Activated B cell treated with CpG ODN at 0.5 μM for 24 hours (primary cell): ENCODE measurements around the gene ITPKB. TPM values are rescaled to one million over a fixed set of nuclear protein-coding genes. Genes with fewer than 3 reads are reported as not detected.
"Not testable (repeated sequence)": the region's sequence is repeated elsewhere in the genome, so short reads cannot be mapped to it uniquely, and the experiment has no call there.

ENCODE experiments used
- ATAC-seq: fragments of 200-7000 bp; cut with Tn5 transposase; one replicate; pipeline ENCODE4 v1.10.0; 2021; ENCODE audit warnings: low read depth, mild to moderate bottlenecking, moderate library complexity
- CTCF ChIA-PET: fragments of 350-600 bp; sonication (Branson Sonifier 250); formaldehyde crosslinking; loops from one replicate; lab custom pipeline; 2021; ENCODE audit warnings: antibody characterized with exemption; lab: Charles Lee
- POLR2A ChIA-PET: fragments of 350-600 bp; sonication (Branson Sonifier 250); formaldehyde crosslinking; loops from one replicate; lab custom pipeline; 2021; ENCODE audit warnings: antibody characterized with exemption; lab: Charles Lee
- DNase-seq: peaks from one replicate; pipeline ENCODE4 v3.0.0; 2022
- H3K27ac Mint-ChIP-seq: one replicate; pipeline ENCODE4 v1.8.0; 2020; ENCODE audit warnings: mixed read lengths
- H3K27me3 Mint-ChIP-seq: one replicate; pipeline ENCODE4 v1.8.0; 2021; ENCODE audit warnings: mixed read lengths
- H3K36me3 Mint-ChIP-seq: one replicate; pipeline ENCODE4 v1.8.0; 2021; ENCODE audit warnings: low read depth, mixed read lengths
- H3K4me1 Mint-ChIP-seq: one replicate; pipeline ENCODE4 v1.8.0; 2021; ENCODE audit warnings: mixed read lengths
- H3K4me3 Mint-ChIP-seq: one replicate; pipeline ENCODE4 v1.8.0; 2020; ENCODE audit warnings: mild to moderate bottlenecking, mixed read lengths
- H3K9me3 Mint-ChIP-seq: one replicate; pipeline ENCODE4 v1.8.0; 2020; ENCODE audit warnings: mixed read lengths
- intact Hi-C: fragments of 100-400 bp; cut with micrococcal nuclease; formaldehyde crosslinking; loops from one replicate; pipeline ENCODE4 v1.15.1; 2024
- total RNA-seq: library from RNA; stranded (reverse); gene quantifications from 2 replicates; pipeline ENCODE4 v1.2.3, GENCODE V29; 2022
- TF ChIP-seq, protein P1 (sequence below): fragments of 200-600 bp; IDR thresholded peaks from one replicate; pipeline ENCODE4 v1.8.0; 2022; ENCODE audit warnings: antibody characterized with exemption, mild to moderate bottlenecking

The ITPKB gene
- total RNA-seq, 1 donor from 2014 or later = 97.3 TPM

DNA sequence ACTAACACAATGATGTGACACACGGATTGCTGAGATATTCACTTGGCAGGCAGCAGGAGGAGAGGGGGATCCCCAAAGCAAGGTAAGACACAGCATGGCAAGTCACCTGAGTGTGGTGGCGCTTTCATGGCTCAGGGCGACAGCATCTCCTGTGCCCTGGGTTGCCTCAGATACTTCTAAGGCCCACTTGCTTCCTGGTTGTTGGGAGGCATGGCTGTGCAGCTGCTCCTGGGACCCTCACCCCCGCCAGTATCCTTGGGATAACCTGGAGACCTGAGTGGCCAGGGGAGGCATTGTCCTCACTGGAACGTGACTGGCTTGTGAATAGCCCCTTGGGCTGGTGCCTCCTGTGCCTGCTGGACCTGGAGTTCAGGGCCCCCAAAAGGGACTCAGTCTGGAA lies 120.7 kb downstream of the ITPKB start:
- intact Hi-C loops = no loop called here
- Mint-ChIP-seq H3K36me3 (no peaks in the 10 kb centered on the region), H3K27ac (no peak overlapping the region), H3K27me3 (no peaks in the 10 kb centered on the region), H3K4me1 (no peaks in the 10 kb centered on the region), H3K9me3 (no peaks in the 10 kb centered on the region), H3K4me3 (no peak overlapping the region)
- ChIA-PET CTCF (no interaction called here), POLR2A (no interaction called here)
- DNase-seq (no peak), ATAC-seq (no peak)
- TF ChIP-seq, protein P1, sequence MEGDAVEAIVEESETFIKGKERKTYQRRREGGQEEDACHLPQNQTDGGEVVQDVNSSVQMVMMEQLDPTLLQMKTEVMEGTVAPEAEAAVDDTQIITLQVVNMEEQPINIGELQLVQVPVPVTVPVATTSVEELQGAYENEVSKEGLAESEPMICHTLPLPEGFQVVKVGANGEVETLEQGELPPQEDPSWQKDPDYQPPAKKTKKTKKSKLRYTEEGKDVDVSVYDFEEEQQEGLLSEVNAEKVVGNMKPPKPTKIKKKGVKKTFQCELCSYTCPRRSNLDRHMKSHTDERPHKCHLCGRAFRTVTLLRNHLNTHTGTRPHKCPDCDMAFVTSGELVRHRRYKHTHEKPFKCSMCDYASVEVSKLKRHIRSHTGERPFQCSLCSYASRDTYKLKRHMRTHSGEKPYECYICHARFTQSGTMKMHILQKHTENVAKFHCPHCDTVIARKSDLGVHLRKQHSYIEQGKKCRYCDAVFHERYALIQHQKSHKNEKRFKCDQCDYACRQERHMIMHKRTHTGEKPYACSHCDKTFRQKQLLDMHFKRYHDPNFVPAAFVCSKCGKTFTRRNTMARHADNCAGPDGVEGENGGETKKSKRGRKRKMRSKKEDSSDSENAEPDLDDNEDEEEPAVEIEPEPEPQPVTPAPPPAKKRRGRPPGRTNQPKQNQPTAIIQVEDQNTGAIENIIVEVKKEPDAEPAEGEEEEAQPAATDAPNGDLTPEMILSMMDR = no peak

DNA sequence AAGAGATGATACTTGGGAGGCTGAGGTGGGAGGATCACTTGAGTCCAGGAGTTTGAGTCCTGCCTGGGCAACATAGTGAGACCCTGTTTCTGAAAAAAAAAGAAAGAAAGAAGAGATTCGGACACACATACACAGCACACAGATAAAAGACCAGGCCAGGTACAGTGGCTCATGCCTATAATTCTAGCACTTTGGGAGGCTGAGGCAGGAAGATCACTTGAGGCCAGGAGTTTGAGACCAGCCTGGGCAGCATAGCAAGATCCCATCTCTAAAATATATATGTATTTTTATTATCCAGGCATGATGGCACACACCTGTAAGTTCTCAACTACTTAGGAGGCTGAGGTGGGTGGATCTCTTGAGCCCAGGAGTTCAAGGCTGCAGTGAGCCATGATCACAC lies 121.4 kb downstream of the ITPKB start:
- H3K27ac Mint-ChIP-seq, H3K27me3 Mint-ChIP-seq, H3K9me3 Mint-ChIP-seq, H3K36me3 Mint-ChIP-seq, POLR2A ChIA-PET, H3K4me1 Mint-ChIP-seq, intact Hi-C loops, ATAC-seq, H3K4me3 Mint-ChIP-seq, DNase-seq: not testable (repeated sequence)
- CTCF ChIA-PET = interaction anchor here (2.0 kb wide), 1 partner anchor 9 kb away, joined by 5 read pairs; no protein-coding TSS in a partner anchor

DNA sequence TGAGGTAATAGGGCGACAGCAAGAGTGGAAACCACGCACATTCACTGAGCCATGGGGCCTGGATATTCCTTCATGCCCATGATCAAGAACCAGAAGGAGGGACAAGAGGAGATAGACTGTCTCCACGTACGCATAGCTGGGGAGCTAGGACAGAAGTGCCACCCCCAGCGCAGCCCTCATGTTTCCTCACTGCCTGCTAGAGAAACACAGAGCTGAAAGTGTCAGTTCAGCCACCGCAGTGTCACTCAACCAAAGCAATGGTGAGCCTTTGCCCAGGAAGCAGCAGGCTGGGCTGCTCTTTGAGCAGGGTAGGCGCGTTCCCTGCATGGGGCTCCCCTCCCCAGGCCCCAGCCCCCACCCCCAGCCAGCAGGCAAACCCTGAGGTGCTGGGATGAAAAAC lies 122.0 kb downstream of the ITPKB start:
- Mint-ChIP-seq H3K4me1 (no peaks in the 10 kb centered on the region), H3K4me3 (no peak overlapping the region), H3K9me3 (no peaks in the 10 kb centered on the region), H3K27me3 (no peaks in the 10 kb centered on the region), H3K36me3 (no peaks in the 10 kb centered on the region), H3K27ac (no peak overlapping the region)
- ChIA-PET CTCF (interaction anchor here (2.0 kb wide), 1 partner anchor 9 kb away, joined by 5 read pairs; no protein-coding TSS in a partner anchor), POLR2A (no interaction called here)
- intact Hi-C loops = no loop called here
- ATAC-seq = no peak
- no peak for DNase-seq
- TF ChIP-seq, protein P1 = no peak

DNA sequence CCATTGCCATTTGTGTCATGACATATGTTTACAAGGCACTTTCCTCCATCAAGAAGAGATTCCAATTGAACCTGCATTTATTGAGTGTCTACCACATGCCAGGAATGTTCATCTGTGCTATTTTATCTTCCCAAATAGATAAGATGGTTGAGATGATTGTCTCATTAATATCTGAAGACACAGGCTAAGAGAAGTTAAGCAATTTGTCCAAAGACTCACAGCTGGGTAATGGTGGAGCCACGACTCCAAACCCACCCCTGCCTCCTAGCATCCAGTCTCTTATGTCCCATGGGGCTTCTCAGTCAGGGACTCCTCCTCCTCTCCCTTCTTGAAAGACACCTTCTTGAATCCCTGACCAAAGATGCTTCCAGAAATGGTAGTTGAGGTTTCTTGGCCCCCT lies 122.4 kb downstream of the ITPKB start:
- no peak for ATAC-seq
- H3K27me3 Mint-ChIP-seq = no peaks in the 10 kb centered on the region
- no peaks in the 10 kb centered on the region for H3K4me1 Mint-ChIP-seq
- ChIA-PET POLR2A (no interaction called here), CTCF (interaction anchor here (2.0 kb wide), 1 partner anchor 8 kb away, joined by 5 read pairs; no protein-coding TSS in a partner anchor)
- H3K27ac Mint-ChIP-seq = no peak overlapping the region
- intact Hi-C loops = no loop called here
- H3K36me3 Mint-ChIP-seq = no peaks in the 10 kb centered on the region
- TF ChIP-seq, protein P1 = no peak
- no peak for DNase-seq
- H3K9me3 Mint-ChIP-seq = no peaks in the 10 kb centered on the region
- no peak overlapping the region for H3K4me3 Mint-ChIP-seq

DNA sequence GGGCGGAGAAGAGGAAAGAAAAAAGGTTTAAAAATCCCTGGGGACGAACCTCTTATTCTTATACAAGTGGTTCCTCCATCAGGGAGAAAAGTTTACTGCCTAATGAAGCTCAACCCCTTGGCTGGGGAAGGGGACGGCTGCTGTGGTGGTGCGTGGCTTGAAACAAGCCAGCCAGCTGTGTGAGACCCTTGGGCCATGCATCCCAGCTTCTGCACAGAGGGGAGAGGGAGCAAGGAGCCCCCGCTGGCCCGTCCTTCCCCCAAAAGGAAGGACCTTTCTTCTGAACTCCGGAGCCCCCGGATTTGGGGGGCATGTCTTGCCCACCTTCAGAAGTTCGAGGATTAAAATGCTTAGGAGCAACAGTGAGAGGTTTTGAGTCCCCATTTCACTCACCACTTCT lies 123.2 kb downstream of the ITPKB start:
- H3K4me3 Mint-ChIP-seq = no peak overlapping the region
- CTCF ChIA-PET = no interaction called here
- no peaks in the 10 kb centered on the region for H3K9me3 Mint-ChIP-seq
- ATAC-seq = no peak
- no peak overlapping the region for H3K27ac Mint-ChIP-seq
- POLR2A ChIA-PET = interaction anchor here (0.7 kb wide), 1 partner anchor 10 kb away, joined by 5 read pairs; no protein-coding TSS in a partner anchor
- intact Hi-C loops = no loop called here
- no peaks in the 10 kb centered on the region for H3K4me1 Mint-ChIP-seq
- H3K36me3 Mint-ChIP-seq = no peaks in the 10 kb centered on the region
- DNase-seq = no peak
- H3K27me3 Mint-ChIP-seq = no peaks in the 10 kb centered on the region
- TF ChIP-seq, protein P1 = no peak

DNA sequence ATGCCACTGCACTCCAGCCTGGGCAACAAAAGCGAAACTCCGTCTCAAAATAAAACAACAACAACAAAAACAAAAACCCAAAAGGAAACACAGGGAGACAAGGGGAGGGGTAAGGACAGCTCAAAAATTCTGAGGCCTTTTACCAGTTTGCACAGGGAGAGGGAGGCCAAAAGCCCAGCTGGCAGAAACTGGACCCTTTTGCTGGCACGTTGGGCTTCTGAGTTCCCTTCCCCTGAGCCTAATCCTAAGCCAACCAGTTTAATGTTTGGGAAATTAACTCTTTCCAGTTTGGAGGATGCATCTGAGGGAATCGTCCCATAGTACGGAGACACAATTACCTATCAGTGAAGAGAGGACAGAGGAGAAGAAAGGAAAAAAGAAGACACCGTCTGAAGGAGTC lies 127.1 kb downstream of the ITPKB start:
- H3K27me3 Mint-ChIP-seq, H3K4me3 Mint-ChIP-seq, POLR2A ChIA-PET, H3K4me1 Mint-ChIP-seq, H3K36me3 Mint-ChIP-seq, H3K27ac Mint-ChIP-seq, H3K9me3 Mint-ChIP-seq, ATAC-seq, intact Hi-C loops, DNase-seq: not testable (repeated sequence)
- CTCF ChIA-PET = interaction anchor here (2.3 kb wide), 1 partner anchor 14 kb away, joined by 9 read pairs; no protein-coding TSS in a partner anchor
